GM10266 (cell line): ENCODE results near the gene RALGPS2.

Experiments
- DNase-seq: peaks from one replicate; pipeline ENCODE4 v3.0.0; 2012; ENCODE audit errors: extremely low spot score
- TF ChIP-seq, protein P1 (sequence below): IDR thresholded peaks from 2 replicates; pipeline ENCODE4 v1.5.1; 2012; ENCODE audit warnings: mild to moderate bottlenecking, low read depth; ENCODE audit not compliant: control insufficient read depth, insufficient read depth; ENCODE audit errors: missing control alignments

The RALGPS2 gene

DNA sequence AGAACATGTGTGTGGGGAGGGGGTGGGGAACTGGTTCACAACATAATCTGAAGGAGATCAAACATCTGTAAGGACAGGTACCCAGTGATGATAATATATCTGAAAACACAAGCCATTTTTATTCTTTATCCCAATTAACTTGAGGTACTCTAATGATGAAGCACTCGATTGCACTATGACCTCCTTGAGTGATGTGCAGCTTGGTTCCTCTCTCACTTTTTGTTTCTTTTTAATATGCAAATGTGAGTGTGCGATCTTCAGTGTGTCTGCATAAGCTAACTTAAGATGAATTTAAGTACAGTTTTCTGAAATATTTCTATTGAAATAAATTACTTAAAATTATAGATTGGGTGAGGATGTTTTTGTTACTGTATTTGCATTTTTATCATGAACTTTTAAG is 196.5 kb downstream of the RALGPS2 start:
- TF ChIP-seq, protein P1, sequence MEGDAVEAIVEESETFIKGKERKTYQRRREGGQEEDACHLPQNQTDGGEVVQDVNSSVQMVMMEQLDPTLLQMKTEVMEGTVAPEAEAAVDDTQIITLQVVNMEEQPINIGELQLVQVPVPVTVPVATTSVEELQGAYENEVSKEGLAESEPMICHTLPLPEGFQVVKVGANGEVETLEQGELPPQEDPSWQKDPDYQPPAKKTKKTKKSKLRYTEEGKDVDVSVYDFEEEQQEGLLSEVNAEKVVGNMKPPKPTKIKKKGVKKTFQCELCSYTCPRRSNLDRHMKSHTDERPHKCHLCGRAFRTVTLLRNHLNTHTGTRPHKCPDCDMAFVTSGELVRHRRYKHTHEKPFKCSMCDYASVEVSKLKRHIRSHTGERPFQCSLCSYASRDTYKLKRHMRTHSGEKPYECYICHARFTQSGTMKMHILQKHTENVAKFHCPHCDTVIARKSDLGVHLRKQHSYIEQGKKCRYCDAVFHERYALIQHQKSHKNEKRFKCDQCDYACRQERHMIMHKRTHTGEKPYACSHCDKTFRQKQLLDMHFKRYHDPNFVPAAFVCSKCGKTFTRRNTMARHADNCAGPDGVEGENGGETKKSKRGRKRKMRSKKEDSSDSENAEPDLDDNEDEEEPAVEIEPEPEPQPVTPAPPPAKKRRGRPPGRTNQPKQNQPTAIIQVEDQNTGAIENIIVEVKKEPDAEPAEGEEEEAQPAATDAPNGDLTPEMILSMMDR = no peak
- DNase-seq = no peak

GRCh38 chr1:178923512-178923911 is 198.5 kb downstream of the RALGPS2 start:
- no peak for DNase-seq

GRCh38 chr1:178926046-178926445 is 201.0 kb downstream of the RALGPS2 start:
- TF ChIP-seq, protein P1 = no peak
- DNase-seq = no peak

More at GRCh38 chr1:178923512-178923911, 198.5 kb downstream of the RALGPS2 start:
- TF ChIP-seq, protein P1 = no peak

GRCh38 chr1:178927003-178927402 is 202.0 kb downstream of the RALGPS2 start:
- TF ChIP-seq, protein P1 = no peak
- no peak for DNase-seq

GRCh38 chr1:178928041-178928440 is 203.0 kb downstream of the RALGPS2 start:
- TF ChIP-seq, protein P1 = no peak
- no peak for DNase-seq

DNA sequence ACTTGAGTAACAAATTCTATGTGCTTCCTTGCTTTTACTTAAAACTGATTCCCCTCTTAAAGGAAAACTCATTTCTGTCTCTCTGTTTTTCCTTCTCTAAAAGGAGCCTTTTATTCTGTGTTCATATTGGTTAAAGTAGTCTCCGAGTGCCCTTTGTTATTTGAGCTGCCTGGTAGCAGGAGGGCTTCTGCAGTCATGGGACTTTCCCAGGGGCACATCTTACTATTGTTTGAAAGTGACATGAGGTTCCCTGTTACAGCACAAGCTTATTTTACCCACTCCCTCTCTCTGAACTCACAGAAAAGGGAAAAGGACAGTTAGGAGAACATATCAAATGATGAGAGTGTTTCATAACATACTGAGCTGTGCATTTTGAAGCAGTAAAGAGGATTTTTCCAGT is 203.9 kb downstream of the RALGPS2 start:
- TF ChIP-seq, protein P1 = no peak
- DNase-seq = no peak

DNA sequence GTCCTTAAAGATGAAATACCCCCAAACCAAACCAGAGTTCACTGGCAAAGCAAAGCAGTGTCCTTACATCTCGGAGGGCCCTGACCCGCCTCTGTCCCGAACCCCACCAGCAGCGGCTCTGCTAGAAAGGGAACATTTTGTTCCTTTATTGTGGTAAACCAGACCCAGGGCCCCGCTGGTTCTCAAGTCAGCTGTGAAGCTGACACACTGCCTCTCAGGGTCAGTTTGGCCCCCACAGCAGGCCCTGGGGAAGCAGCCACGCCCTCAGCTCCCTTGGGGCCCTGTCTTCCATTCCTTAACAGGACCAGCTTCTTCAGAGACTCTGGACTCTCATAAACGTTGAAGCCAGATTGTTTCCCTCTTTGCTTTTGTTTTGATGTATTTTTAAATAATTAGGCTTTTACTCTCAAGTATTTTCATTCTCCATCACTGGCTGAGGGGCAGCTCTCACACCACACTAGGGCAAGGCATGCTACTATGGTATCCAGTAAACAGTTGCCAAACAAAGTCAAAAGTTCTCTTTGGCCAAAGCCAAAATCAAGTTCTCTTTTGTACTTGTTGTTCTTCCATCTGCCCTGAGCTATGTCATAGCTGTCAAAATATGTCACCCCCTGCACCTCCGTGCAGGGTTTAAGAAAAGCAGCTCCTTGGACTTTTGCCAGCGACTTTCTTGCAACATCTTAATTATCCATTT is 207.0 kb downstream of the RALGPS2 start:
- DNase-seq = no peak
- TF ChIP-seq, protein P1 = no peak
